DOHH2 (cell line): ENCODE results near the gene LPIN1.

ENCODE experiments used
- H3F3A ChIP-seq: fragments of 200-600 bp; sonication (generic), shearing (Covaris generic); 2 replicates; pipeline ENCODE4 v1.6.0; 2016; ENCODE audit warnings: antibody characterized with exemption, mild to moderate bottlenecking; ENCODE audit not compliant: control insufficient read depth, insufficient read depth
- H3K27ac ChIP-seq: fragments of 200-600 bp; sonication (generic); 2 replicates; pipeline ENCODE4 v1.5.1; 2014; ENCODE audit warnings: low read depth, mild to moderate bottlenecking, low read length, moderate library complexity
- H3K27me3 ChIP-seq: fragments of 200-600 bp; sonication (generic); 2 replicates; pipeline ENCODE4 v1.6.1; 2014; ENCODE audit warnings: mild to moderate bottlenecking, low read length, mixed read lengths; ENCODE audit not compliant: control insufficient read depth
- H3K36me3 ChIP-seq: fragments of 200-600 bp; sonication (generic); 2 replicates; pipeline ENCODE4 v1.6.1; 2014; ENCODE audit warnings: mild to moderate bottlenecking, low read length, moderate library complexity, mixed read lengths; ENCODE audit not compliant: control insufficient read depth
- H3K4me1 ChIP-seq: fragments of 200-600 bp; sonication (generic); 2 replicates; pipeline ENCODE4 v1.6.1; 2014; ENCODE audit warnings: mild to moderate bottlenecking, low read length, mixed read lengths; ENCODE audit not compliant: control insufficient read depth
- H3K4me2 ChIP-seq: fragments of 200-600 bp; sonication (generic); 2 replicates; pipeline ENCODE4 v1.6.0; 2014; ENCODE audit warnings: mild to moderate bottlenecking, low read length, moderate library complexity
- H3K4me3 ChIP-seq: fragments of 200-600 bp; sonication (generic); 2 replicates; pipeline ENCODE4 v1.5.1; 2014; ENCODE audit warnings: mild to moderate bottlenecking, low read length, mixed read lengths
- H3K79me2 ChIP-seq: fragments of 200-600 bp; sonication (generic); 2 replicates; pipeline ENCODE4 v1.6.1; 2014; ENCODE audit warnings: mild to moderate bottlenecking, low read length, mixed read lengths; ENCODE audit not compliant: control insufficient read depth
- H3K9me2 ChIP-seq: fragments of 200-600 bp; sonication (generic); replicated peaks from 2 replicates; pipeline ENCODE4 v1.6.1; 2014; ENCODE audit warnings: mild to moderate bottlenecking, low read length, mixed read lengths; ENCODE audit not compliant: control insufficient read depth
- H3K9me3 ChIP-seq: fragments of 200-600 bp; sonication (generic); 2 replicates; pipeline ENCODE4 v1.6.1; 2014; ENCODE audit warnings: antibody characterized with exemption, low read length, mixed read lengths; ENCODE audit not compliant: control insufficient read depth, insufficient read depth
- H4K20me1 ChIP-seq: fragments of 200-600 bp; sonication (generic); 2 replicates; pipeline ENCODE4 v1.6.0; 2014; ENCODE audit warnings: low read depth, mild to moderate bottlenecking, antibody characterized with exemption, low read length, moderate library complexity; ENCODE audit not compliant: control insufficient read depth, insufficient read depth
- EZH2phosphoT487 ChIP-seq: fragments of 200-600 bp; sonication (generic); IDR thresholded peaks from 2 replicates; pipeline ENCODE4 v1.6.1; 2017; ENCODE audit warnings: borderline replicate concordance, mild to moderate bottlenecking, antibody characterized with exemption, low read length, moderate library complexity, mixed read lengths
- TF ChIP-seq, protein P1 (sequence below): fragments of 200-600 bp; sonication (generic); IDR thresholded peaks from one replicate; pipeline ENCODE4 v1.5.1; 2014; ENCODE audit warnings: antibody characterized with exemption, mild to moderate bottlenecking, low read depth, low read length; ENCODE audit not compliant: poor library complexity, severe bottlenecking

Gene LPIN1

DNA sequence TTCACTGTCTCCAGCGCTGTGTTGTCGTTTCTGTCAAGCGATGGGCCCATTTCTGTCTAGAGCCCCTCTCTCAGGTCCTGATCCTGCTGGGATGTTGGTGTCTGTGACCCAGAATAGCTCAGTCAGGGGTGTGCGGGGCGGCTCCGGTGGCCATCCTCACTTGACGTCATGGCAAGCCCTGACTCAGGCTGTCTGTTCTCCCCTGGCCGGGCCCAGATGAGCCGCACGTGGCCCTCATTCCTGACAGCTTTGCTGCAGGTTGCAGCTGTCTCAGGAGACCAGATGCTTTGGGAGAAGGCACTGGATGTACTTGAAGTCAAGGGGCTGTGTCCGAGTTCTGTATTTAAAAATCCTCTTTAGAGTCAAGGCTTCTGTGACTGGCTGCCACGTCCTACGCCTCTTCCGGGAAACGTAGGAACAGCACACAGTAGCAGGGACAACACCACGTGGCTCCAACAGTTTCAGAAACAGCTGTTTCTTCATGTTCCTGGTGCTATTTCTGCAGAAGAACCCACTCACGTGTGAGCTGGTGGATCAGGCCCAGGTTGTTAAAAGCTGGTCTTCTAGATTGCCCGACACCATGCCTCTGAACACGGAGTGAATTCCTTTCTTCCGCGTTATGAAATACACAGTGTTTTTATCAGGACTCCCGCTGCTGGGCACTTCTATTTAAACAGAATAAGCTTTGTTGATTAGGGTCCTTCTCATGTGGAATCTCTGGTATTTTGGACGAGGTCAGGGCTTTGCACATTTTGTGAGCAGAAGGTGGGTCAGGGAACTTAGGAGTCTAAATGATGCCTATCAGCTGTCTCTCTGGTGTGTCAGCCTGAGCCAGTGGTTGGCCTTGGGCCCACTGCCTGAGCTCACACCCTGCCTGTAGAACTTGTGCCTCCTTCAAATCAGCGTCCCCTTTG is 48.2 kb upstream of the LPIN1 start:
- Histone ChIP-seq H4K20me1 (no peaks in the 10 kb centered on the region), H3K4me2 (no peak overlapping the region), H3F3A (no peaks in the 10 kb centered on the region), H3K9me2 (no peaks in the 10 kb centered on the region), H3K27ac (no peak overlapping the region), H3K27me3 (peaks cover 16% of the 10 kb centered on the region), H3K9me3 (no peaks in the 10 kb centered on the region), H3K4me3 (no peak overlapping the region), H3K79me2 (no peaks in the 10 kb centered on the region), H3K36me3 (no peaks in the 10 kb centered on the region), H3K4me1 (peaks cover 14% of the 10 kb centered on the region)
- TF ChIP-seq, protein P1, sequence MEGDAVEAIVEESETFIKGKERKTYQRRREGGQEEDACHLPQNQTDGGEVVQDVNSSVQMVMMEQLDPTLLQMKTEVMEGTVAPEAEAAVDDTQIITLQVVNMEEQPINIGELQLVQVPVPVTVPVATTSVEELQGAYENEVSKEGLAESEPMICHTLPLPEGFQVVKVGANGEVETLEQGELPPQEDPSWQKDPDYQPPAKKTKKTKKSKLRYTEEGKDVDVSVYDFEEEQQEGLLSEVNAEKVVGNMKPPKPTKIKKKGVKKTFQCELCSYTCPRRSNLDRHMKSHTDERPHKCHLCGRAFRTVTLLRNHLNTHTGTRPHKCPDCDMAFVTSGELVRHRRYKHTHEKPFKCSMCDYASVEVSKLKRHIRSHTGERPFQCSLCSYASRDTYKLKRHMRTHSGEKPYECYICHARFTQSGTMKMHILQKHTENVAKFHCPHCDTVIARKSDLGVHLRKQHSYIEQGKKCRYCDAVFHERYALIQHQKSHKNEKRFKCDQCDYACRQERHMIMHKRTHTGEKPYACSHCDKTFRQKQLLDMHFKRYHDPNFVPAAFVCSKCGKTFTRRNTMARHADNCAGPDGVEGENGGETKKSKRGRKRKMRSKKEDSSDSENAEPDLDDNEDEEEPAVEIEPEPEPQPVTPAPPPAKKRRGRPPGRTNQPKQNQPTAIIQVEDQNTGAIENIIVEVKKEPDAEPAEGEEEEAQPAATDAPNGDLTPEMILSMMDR, result no peak

DNA sequence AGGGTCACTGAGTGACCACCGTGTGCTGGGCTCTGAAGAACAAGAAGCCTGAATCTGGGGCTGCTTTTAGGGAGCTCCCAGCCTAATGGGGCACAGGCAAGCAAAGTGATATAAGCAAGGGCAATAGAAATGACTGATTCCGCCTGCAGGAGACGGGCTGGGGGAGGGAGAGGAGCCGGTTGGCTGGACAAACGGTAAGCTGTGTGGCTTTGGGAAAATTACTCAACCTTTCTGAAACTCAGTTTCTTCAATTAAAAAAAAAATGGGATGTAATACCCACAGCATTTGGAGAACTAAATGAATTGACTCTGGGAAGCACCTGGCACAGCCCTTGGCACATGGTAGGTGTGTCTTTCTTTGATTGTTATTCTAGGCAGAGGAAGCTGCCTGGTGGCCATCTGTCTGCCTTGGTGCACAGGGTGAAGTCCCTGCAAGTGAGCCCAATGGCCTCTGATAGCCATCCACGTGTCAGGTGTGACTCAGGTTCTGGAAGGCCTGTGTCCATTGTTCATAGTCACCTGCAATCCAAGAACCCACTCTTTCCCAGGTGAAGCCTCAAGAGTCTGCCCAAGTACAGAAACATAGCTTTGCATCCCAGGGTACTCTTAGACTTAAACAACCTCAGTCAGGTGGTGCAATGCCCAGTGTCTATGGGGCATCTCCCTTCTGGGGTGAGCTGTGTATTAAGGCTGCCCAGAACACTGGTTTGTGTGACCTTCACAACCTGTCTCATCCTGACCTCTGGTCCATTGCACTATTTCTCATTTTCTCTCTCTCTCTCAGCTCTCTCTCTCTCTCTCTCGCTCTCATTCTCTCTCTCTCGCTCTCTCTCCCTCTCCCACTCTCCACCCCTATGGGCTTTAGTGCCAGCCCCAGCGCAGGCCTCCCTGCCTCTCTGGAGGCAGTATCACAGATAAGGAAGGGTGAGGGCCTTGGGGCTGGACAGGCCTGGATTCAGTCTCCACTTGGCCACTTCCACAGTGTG is 46.5 kb upstream of the LPIN1 start:
- Histone ChIP-seq H3K9me2 (no peaks in the 10 kb centered on the region), H3K9me3 (no peaks in the 10 kb centered on the region), H4K20me1 (no peaks in the 10 kb centered on the region), H3K27me3 (peaks cover 16% of the 10 kb centered on the region), H3K79me2 (no peaks in the 10 kb centered on the region), H3F3A (no peaks in the 10 kb centered on the region), H3K27ac (no peak overlapping the region), H3K4me2 (no peak overlapping the region), H3K36me3 (no peaks in the 10 kb centered on the region), H3K4me3 (no peak overlapping the region), H3K4me1 (peaks cover 14% of the 10 kb centered on the region)
- TF ChIP-seq, protein P1, result no peak
- TF ChIP-seq EZH2phosphoT487, result no peak

DNA sequence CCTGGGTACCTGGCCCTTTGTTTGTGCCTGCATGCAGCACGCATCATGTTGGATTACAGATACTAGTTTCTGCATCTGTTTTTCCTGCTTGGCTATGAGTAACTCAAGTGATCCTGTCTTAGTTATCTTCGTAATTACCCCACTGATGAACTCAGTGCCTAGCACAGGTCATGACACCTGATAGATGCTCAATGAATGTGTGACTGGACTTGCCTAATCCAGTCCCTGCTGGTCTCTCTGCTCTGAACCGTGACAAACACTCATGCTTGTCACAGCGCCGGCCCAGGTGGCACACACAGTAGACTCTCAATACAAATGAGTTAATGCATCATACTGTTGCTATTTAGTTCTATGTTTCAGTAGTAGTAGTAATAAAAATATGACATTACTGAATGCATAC is 45.2 kb upstream of the LPIN1 start:
- H4K20me1 ChIP-seq, result no peaks in the 10 kb centered on the region
- no peak overlapping the region for H3K27ac ChIP-seq
- H3K79me2 ChIP-seq, result no peaks in the 10 kb centered on the region
- peaks cover 17% of the 10 kb centered on the region for H3K27me3 ChIP-seq
- H3K4me3 ChIP-seq, result no peak overlapping the region
- H3K4me1 ChIP-seq, result peaks cover 14% of the 10 kb centered on the region
- no peaks in the 10 kb centered on the region for H3K36me3 ChIP-seq
- H3F3A ChIP-seq, result no peaks in the 10 kb centered on the region
- no peaks in the 10 kb centered on the region for H3K9me2 ChIP-seq
- no peaks in the 10 kb centered on the region for H3K9me3 ChIP-seq
- no peak overlapping the region for H3K4me2 ChIP-seq
- TF ChIP-seq, protein P1, result no peak
- TF ChIP-seq EZH2phosphoT487, result no peak
